B cell (primary cell): ENCODE measurements around the gene PRKAB1. TPM values are rescaled to one million over a fixed set of nuclear protein-coding genes. Genes with fewer than 3 reads are reported as not detected.

Experiments used
- ATAC-seq: fragments of 200-7000 bp; cut with Tn5 transposase; one replicate; pipeline ENCODE4 v1.10.0; 2021; ENCODE audit warnings: low read depth, mild to moderate bottlenecking, moderate number of reproducible peaks, moderate library complexity
- CTCF ChIA-PET: fragments of 350-600 bp; sonication (Branson Sonifier 250); formaldehyde crosslinking; loops from one replicate; lab custom pipeline; 2021; ENCODE audit warnings: antibody characterized with exemption, inconsistent platforms; lab: Charles Lee
- POLR2A ChIA-PET: fragments of 350-600 bp; sonication (Branson Sonifier 250); formaldehyde crosslinking; loops from one replicate; lab custom pipeline; 2021; ENCODE audit warnings: antibody characterized with exemption; lab: Charles Lee
- DNase-seq: peaks from one replicate; pipeline ENCODE4 v3.0.0; 2013
- H2AFZ ChIP-seq: 2 replicates; pipeline ENCODE4 v1.6.1; 2012; ENCODE audit warnings: mild to moderate bottlenecking, low read depth, low read length; ENCODE audit not compliant: insufficient read depth, poor library complexity, severe bottlenecking
- H3K27ac ChIP-seq, 2 donors: 1 replicate in 1 of 2; 2 replicates in 1 of 2; pipeline ENCODE4 v1.5.1; 2012 to 2013; ENCODE audit warnings: low read length in 2 of 2, mild to moderate bottlenecking in 2 of 2, moderate library complexity in 1 of 2
- H3K27me3 ChIP-seq, 4 experiments: fragments of 200-600 bp in 1 of 4; sonication (generic) in 1 of 4; replicated peaks in 1 of 4; 1 replicate in 2 of 4; 2 replicates in 2 of 4; pipeline versions ENCODE4 v1.6.1 to v1.7.0; 2013 to 2016; ENCODE audit warnings: low read length in 3 of 4, mild to moderate bottlenecking in 2 of 4, mixed read lengths in 1 of 4, moderate library complexity in 1 of 4; ENCODE audit not compliant: insufficient read depth in 4 of 4, control insufficient read depth in 3 of 4; ENCODE audit errors: control extremely low read depth in 1 of 4
- H3K36me3 ChIP-seq, 2 experiments: replicated peaks in 1 of 2; 1 replicate in 1 of 2; 2 replicates in 1 of 2; pipeline versions ENCODE4 v1.6.1 to v1.7.1; 2013; ENCODE audit warnings: low read length in 1 of 2; ENCODE audit not compliant: insufficient read depth in 2 of 2, control insufficient read depth in 1 of 2; ENCODE audit errors: control extremely low read depth in 1 of 2, extremely low read depth in 1 of 2
- H3K4me1 ChIP-seq, 2 donors: fragments of 200-600 bp in 1 of 2; sonication (generic) in 1 of 2; 1 replicate in 1 of 2; 2 replicates in 1 of 2; pipeline versions ENCODE4 v1.5.1 to v1.6.1; 2013 to 2017; ENCODE audit warnings: low read length in 2 of 2; ENCODE audit not compliant: control insufficient read depth in 2 of 2, insufficient read depth in 2 of 2
- H3K4me2 ChIP-seq: replicated peaks from 2 replicates; pipeline ENCODE3; 2012; ENCODE audit warnings: mild to moderate bottlenecking, low read depth, low read length; ENCODE audit not compliant: poor library complexity, severe bottlenecking
- H3K4me3 ChIP-seq, 5 experiments: fragments of 200-600 bp in 1 of 5; sonication (generic) in 1 of 5; 1 replicate in 3 of 5; 2 replicates in 2 of 5; pipeline versions ENCODE4 v1.5.1 to v1.7.0; 2011 to 2016; ENCODE audit warnings: low read length in 4 of 5, mild to moderate bottlenecking in 4 of 5, low read depth in 2 of 5, control low read depth in 1 of 5, moderate library complexity in 1 of 5; ENCODE audit not compliant: insufficient read depth in 1 of 5; ENCODE audit errors: control extremely low read depth in 1 of 5, extremely low read depth in 1 of 5
- H3K79me2 ChIP-seq: fragments of 200-600 bp; sonication (generic); one replicate; pipeline ENCODE4 v1.6.0; 2016; ENCODE audit warnings: low read length; ENCODE audit not compliant: control insufficient read depth, insufficient read depth
- H3K9ac ChIP-seq: fragments of 200-600 bp; sonication (generic); 2 replicates; pipeline ENCODE4 v1.6.1; 2017; ENCODE audit warnings: mild to moderate bottlenecking, low read length, moderate library complexity
- H3K9me3 ChIP-seq, 3 donors: one replicate each; pipeline versions ENCODE4 v1.6.1 to v1.7.1; 2013; ENCODE audit warnings: low read length in 2 of 3; ENCODE audit not compliant: control insufficient read depth in 2 of 3, insufficient read depth in 1 of 3; ENCODE audit errors: control extremely low read depth in 1 of 3
- H4K20me1 ChIP-seq: 2 replicates; pipeline ENCODE4 v1.6.0; 2012; ENCODE audit warnings: mild to moderate bottlenecking, low read length; ENCODE audit not compliant: insufficient read depth, control insufficient read depth, poor library complexity, severe bottlenecking
- H3K27ac Mint-ChIP-seq: one replicate; pipeline ENCODE4 v1.8.0; 2021; ENCODE audit warnings: mixed read lengths
- H3K27me3 Mint-ChIP-seq: one replicate; pipeline ENCODE4 v1.8.0; 2021; ENCODE audit warnings: mixed read lengths
- H3K4me1 Mint-ChIP-seq: one replicate; pipeline ENCODE4 v1.8.0; 2021; ENCODE audit warnings: mixed read lengths
- H3K4me3 Mint-ChIP-seq: one replicate; pipeline ENCODE4 v1.8.0; 2021; ENCODE audit warnings: mixed read lengths
- H3K9me3 Mint-ChIP-seq: one replicate; pipeline ENCODE4 v1.8.0; 2022; ENCODE audit warnings: mixed read lengths; ENCODE audit not compliant: insufficient read depth
- CTCF ChIP-seq: fragments of 200-600 bp; IDR thresholded peaks from one replicate; pipeline ENCODE4 v1.8.0; 2022; ENCODE audit warnings: antibody characterized with exemption, mild to moderate bottlenecking
- EZH2 ChIP-seq: IDR thresholded peaks from 2 replicates; pipeline ENCODE4 v1.6.1; 2012; ENCODE audit warnings: borderline replicate concordance, low read depth, mild to moderate bottlenecking, moderate library complexity, low read length; ENCODE audit not compliant: insufficient read depth, poor library complexity, severe bottlenecking
- WGBS: methylation state at CpG from one replicate; pipeline ENCODE4 v1.1.5; 2013; ENCODE audit warnings: missing lambda C conversion rate; ENCODE audit not compliant: insufficient coverage; 5-methylcytosine and 5-hydroxymethylcytosine counted together
- intact Hi-C: fragments of 100-400 bp; cut with micrococcal nuclease; formaldehyde crosslinking; loops from one replicate; pipeline ENCODE4 v1.10.0; 2022
- polyA plus RNA-seq: library from polyadenylated mRNA; depleted of rRNA; stranded (reverse); fragments of >200 nt; gene quantifications from 2 replicates; pipeline ENCODE4 v1.2.3, GENCODE V29; 2012
- total RNA-seq, 2 donors: library from RNA; stranded (reverse); fragments of 120-200 nt in 1 of 2; gene quantifications; 1 replicate in 1 of 2; 2 replicates in 1 of 2; pipeline versions ENCODE4 v1.2.3 to v1.2.4, GENCODE V29; 2013 to 2022

The PRKAB1 gene
- total and polyA plus RNA-seq, 2 donors (not counting 1 experiment from before 2014, with no cell fraction given) = 36.4 to 56.4 TPM

DNA sequence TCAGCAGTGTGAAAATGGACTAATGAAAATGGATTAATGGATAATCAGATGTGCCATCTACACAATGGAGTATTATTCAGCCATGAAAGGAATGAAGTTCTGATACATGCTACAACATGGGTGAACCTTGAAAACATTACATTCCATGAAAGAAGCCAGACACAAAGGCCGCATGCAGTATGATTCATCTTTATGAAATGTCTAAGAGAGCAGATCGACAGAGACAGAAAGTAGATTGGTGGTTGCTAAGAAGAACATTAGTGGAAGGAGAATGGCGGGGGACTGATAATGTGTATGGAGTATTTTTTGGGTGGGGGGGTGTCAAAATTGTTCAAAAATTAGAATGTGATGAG lies 47.3 kb downstream of the PRKAB1 start:
- H3K4me3 Mint-ChIP-seq = no peak overlapping the region
- H3K9me3 ChIP-seq = no peaks in the 10 kb centered on the region
- H2AFZ ChIP-seq = no peak overlapping the region
- no peaks in the 10 kb centered on the region for H3K4me1 ChIP-seq
- no peak overlapping the region for H3K4me3 ChIP-seq
- H3K27me3 ChIP-seq = no peaks in the 10 kb centered on the region
- 100% methylated on average over 1 of the region's 3 CpGs for WGBS
- intact Hi-C loops = no loop called here
- no peaks in the 10 kb centered on the region for H4K20me1 ChIP-seq
- POLR2A ChIA-PET = no interaction called here
- ATAC-seq (no peak), DNase-seq (no peak)
- H3K79me2 ChIP-seq = no peaks in the 10 kb centered on the region
- no peaks in the 10 kb centered on the region for H3K4me1 Mint-ChIP-seq
- no peak overlapping the region for H3K27ac ChIP-seq
- CTCF ChIA-PET = no interaction called here
- H3K27me3 Mint-ChIP-seq = no peaks in the 10 kb centered on the region
- H3K9me3 Mint-ChIP-seq = no peaks in the 10 kb centered on the region
- H3K36me3 ChIP-seq = peaks cover 0 to 2% of the 10 kb centered on the region in 2 experiments
- TF ChIP-seq EZH2 (no peak), CTCF (no peak)
- no peak overlapping the region for H3K9ac ChIP-seq
- no peak overlapping the region for H3K4me2 ChIP-seq
- no peak overlapping the region for H3K27ac Mint-ChIP-seq

GRCh38 chr12:119718141-119718540 lies 50.2 kb downstream of the PRKAB1 start:
- Histone ChIP-seq H3K9me3 (no peaks in the 10 kb centered on the region), H3K4me2 (no peak overlapping the region), H3K4me1 (no peaks in the 10 kb centered on the region), H3K79me2 (no peaks in the 10 kb centered on the region), H3K4me3 (no peak overlapping the region), H3K36me3 (peaks cover 0 to 2% of the 10 kb centered on the region in 2 experiments), H2AFZ (no peak overlapping the region), H3K27me3 (no peaks in the 10 kb centered on the region), H3K9ac (no peak overlapping the region), H4K20me1 (no peaks in the 10 kb centered on the region), H3K27ac (no peak overlapping the region)
- ChIA-PET POLR2A (no interaction called here), CTCF (no interaction called here)
- H3K4me1 Mint-ChIP-seq = no peaks in the 10 kb centered on the region
- H3K27ac Mint-ChIP-seq = no peak overlapping the region
- WGBS = 97% methylated on average over 17 of the region's 17 CpGs
- no peaks in the 10 kb centered on the region for H3K9me3 Mint-ChIP-seq
- TF ChIP-seq CTCF = no peak
- intact Hi-C loops = no loop called here
- H3K27me3 Mint-ChIP-seq = no peaks in the 10 kb centered on the region
- ATAC-seq (no peak), DNase-seq (no peak)
- no peak overlapping the region for H3K4me3 Mint-ChIP-seq
